Activated CD8-positive, alpha-beta memory T cell treated with anti-CD3 and anti-CD28 coated beads for 48 hours (primary cell): ENCODE data around the gene MYH10.
"Not testable (repeated sequence)": the region's sequence is repeated elsewhere in the genome, so short reads cannot be mapped to it uniquely, and the experiment has no call there.

Source experiments
- DNase-seq, 3 experiments: peaks; one replicate each; pipeline ENCODE4 v3.0.0-alpha.2; 2020; ENCODE audit warnings: low read depth in 2 of 3, low spot score in 2 of 3

Gene MYH10

GRCh38 chr17:8557176-8557806, 73.2 kb downstream of the MYH10 start:
- DNase-seq: no peak

GRCh38 chr17:8556074-8556473, 74.5 kb downstream of the MYH10 start:
- no peak for DNase-seq

GRCh38 chr17:8555062-8555461, 75.5 kb downstream of the MYH10 start:
- DNase-seq: no peak

- no peak for DNase-seq
These were observed 77.8 kb downstream of the MYH10 start for GRCh38 chr17:8552577-8553320.

GRCh38 chr17:8542599-8543502, 87.7 kb downstream of the MYH10 start:
- no peak for DNase-seq

GRCh38 chr17:8539976-8540375, 90.5 kb downstream of the MYH10 start:
- DNase-seq: not testable (repeated sequence)

GRCh38 chr17:8537734-8538133, 92.8 kb downstream of the MYH10 start:
- no peak for DNase-seq

- DNase-seq: no peak
These were observed 95.9 kb downstream of the MYH10 start for GRCh38 chr17:8534498-8535188.

GRCh38 chr17:8532021-8532420, 98.5 kb downstream of the MYH10 start:
- no peak for DNase-seq

GRCh38 chr17:8522577-8522976, 107.9 kb downstream of the MYH10 start:
- DNase-seq: no peak

GRCh38 chr17:8520981-8521380, 109.5 kb downstream of the MYH10 start:
- no peak for DNase-seq

- DNase-seq: no peak
These were observed 111.7 kb downstream of the MYH10 start for GRCh38 chr17:8518850-8519249.

- no peak for DNase-seq
These were observed 112.2 kb downstream of the MYH10 start for GRCh38 chr17:8518326-8518725.

GRCh38 chr17:8514801-8515200, 115.7 kb downstream of the MYH10 start:
- DNase-seq: no peak

GRCh38 chr17:8506145-8506544, 124.4 kb downstream of the MYH10 start:
- DNase-seq: no peak

GRCh38 chr17:8504460-8505207, 125.9 kb downstream of the MYH10 start:
- no peak for DNase-seq

GRCh38 chr17:8503807-8504206, 126.7 kb downstream of the MYH10 start:
- DNase-seq: no peak

GRCh38 chr17:8503368-8503767, 127.2 kb downstream of the MYH10 start:
- DNase-seq: no peak

GRCh38 chr17:8502126-8502525, 128.4 kb downstream of the MYH10 start:
- no peak for DNase-seq

- DNase-seq: no peak
These were observed 129.9 kb downstream of the MYH10 start for GRCh38 chr17:8500609-8501008.

GRCh38 chr17:8499614-8500013, 130.9 kb downstream of the MYH10 start:
- no peak for DNase-seq
